Pancreas (tissue), 10 donors: Measurements from ENCODE around the gene DRD2. TPM values are rescaled to one million over a fixed set of nuclear protein-coding genes. Genes with fewer than 3 reads are reported as not detected.
"Not testable (repeated sequence)": the region's sequence is repeated elsewhere in the genome, so short reads cannot be mapped to it uniquely, and the experiment has no call there.

Experiments used
- ATAC-seq, 4 donors: fragments of 200-7000 bp; cut with Tn5 transposase; one replicate each; pipeline versions ENCODE4 v1.8.0 to v1.9.1; 2020; ENCODE audit warnings: mild to moderate bottlenecking in 4 of 4, moderate library complexity in 4 of 4
- DNase-seq, 6 donors: peaks; one replicate each; pipeline ENCODE4 v3.0.0-alpha.2; 2020
- FAIRE-seq: peaks from 2 replicates; lab custom pipeline; 2012; peaks lifted over from hg19 to GRCh38; lab: Jason Lieb, UNC
- H3K27ac ChIP-seq, 4 donors: fragments of 200-600 bp; sonication (generic); 1 replicate in 3 of 4; 2 replicates in 1 of 4; pipeline versions ENCODE4 v1.5.0 to v1.8.0; 2020
- H3K27me3 ChIP-seq, 4 donors: fragments of 200-600 bp; one replicate each; pipeline ENCODE4 v1.8.0; 2021
- H3K36me3 ChIP-seq, 3 donors: fragments of 200-600 bp; sonication (generic) in 1 of 3; one replicate each; pipeline versions ENCODE4 v1.5.0 to v1.8.0; 2020 to 2021
- H3K4me1 ChIP-seq, 3 donors: fragments of 200-600 bp; one replicate each; pipeline ENCODE4 v1.8.0; 2021
- H3K4me3 ChIP-seq, 4 donors: fragments of 200-600 bp; sonication (generic) in 2 of 4; one replicate each; pipeline versions ENCODE4 v1.5.0 to v1.8.0; 2020 to 2021
- H3K9me3 ChIP-seq, 4 donors: fragments of 200-600 bp; one replicate each; pipeline ENCODE4 v1.8.0; 2021
- WGBS, 2 donors: extraction: QIAGEN DNeasy Blood & Tissue Kit; methylation state at CpG; one replicate each; pipeline ENCODE4 v1.1.7; 2013; 5-methylcytosine and 5-hydroxymethylcytosine counted together
- intact Hi-C, 3 donors: fragments of 100-400 bp; cut with DNase I; formaldehyde crosslinking; loops; one replicate each; pipeline versions ENCODE4 v1.11.1 to v1.14.2; 2022
- polyA plus RNA-seq, 2 donors: library from polyadenylated mRNA; stranded (reverse); fragments of 200-250 nt; gene quantifications; one replicate each; pipeline ENCODE4 v1.2.3, GENCODE V29; 2013
- total RNA-seq, 6 donors: library from RNA; stranded (reverse); fragmentation: NEBNext Ultra II Directional in 4 of 6; extraction: Animal tissue kit (Norgen Biotek cat#: 25700) in 4 of 6; gene quantifications; one replicate each; pipeline versions ENCODE4 v1.2.1 to v1.2.4, GENCODE V29; 2021 to 2023
- TF ChIP-seq, protein P1 (sequence below), 4 donors: fragments of 200-600 bp; sonication (generic) in 3 of 4; IDR thresholded peaks; one replicate each; pipeline versions ENCODE4 v1.5.0 to v1.8.0; 2021; ENCODE audit warnings: antibody characterized with exemption in 4 of 4
- donor health status: healthy with polysubstance abuse.
- donor health status: DM: no; HTN: no; CAD: no; lungs with moderate emphysema.
- donor health status: DM: no; HTN: no; CAD: no.
- donor health status: control.
- donor health status: control.
- donor health status: Bipolar disorder and iron deficiency.
- donor health status: DM: yes; HTN: yes; CAD: no.
- donor health status: DM: no; HTN: no; CAD: no.
- donor health status: DM: no; HTN: no; CAD: no.
- donor health status: DM: yes; HTN: yes; CAD: no.

Gene DRD2
- total RNA-seq (under 1 TPM in 1 of 6 donors, not detected in 5; 0.34 TPM), polyA plus RNA-seq (under 1 TPM; 0.19 to 0.63 TPM)

DNA sequence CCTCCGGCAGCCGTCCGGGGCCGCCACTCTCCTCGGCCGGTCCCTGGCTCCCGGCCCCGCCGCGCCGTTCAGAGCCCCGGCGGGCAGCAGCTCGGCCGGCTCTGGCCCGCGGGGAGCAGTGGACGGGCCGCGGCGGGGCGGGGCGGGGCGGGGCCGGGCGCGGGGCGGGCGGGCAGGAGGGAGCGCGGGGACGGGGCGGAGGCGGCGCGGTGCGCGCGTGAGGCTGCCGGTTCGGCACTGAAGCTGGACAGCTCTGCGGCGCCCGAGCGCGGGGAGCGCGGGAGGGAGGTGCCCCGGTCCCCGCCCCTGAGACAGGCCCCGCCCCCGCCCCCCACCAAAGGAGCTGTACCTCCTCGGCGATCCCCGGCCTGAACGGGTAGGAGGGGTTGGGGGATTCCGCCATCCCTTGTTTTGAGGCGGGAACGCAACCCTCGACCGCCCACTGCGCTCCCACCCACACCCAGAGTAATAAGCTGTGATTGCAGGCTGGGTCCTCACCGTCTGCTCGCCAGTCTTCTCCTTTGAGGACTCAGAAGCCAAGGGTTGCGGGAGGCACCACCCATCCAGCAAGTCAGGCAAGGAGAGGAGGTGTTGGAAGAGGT, at the start of gene DRD2:
TSS of gene DRD2 (minus strand) at position 239 of the 602 bp plus-strand sequence. CDS start 50,747 bp downstream, outside the sequence.
- 2 to 3% methylated on average over 28 to 65 of the region's 65 CpGs for WGBS, 2 donors
- no peaks in the 10 kb centered on the region for H3K36me3 ChIP-seq
- H3K27ac ChIP-seq = no peak within 1 kb of the TSS
- H3K4me1 ChIP-seq = peaks cover 0 to 4% (median 3%) of the 10 kb centered on the region in 3 donors
- intact Hi-C loops = no loop called here
- peak within 1 kb of the TSS in 1 of 4 donors; percentile 22 for H3K4me3 ChIP-seq
- DNase-seq (peak in 1 of 6 donors; percentile 64), ATAC-seq (peak in 3 of 4 donors; percentile 24 to 64 (median 58)), FAIRE-seq (no peak)
- H3K9me3 ChIP-seq = no peaks in the 10 kb centered on the region
- peaks cover 0 to 43% (median 6%) of the 10 kb centered on the region in 4 donors for H3K27me3 ChIP-seq
- TF ChIP-seq, protein P1, sequence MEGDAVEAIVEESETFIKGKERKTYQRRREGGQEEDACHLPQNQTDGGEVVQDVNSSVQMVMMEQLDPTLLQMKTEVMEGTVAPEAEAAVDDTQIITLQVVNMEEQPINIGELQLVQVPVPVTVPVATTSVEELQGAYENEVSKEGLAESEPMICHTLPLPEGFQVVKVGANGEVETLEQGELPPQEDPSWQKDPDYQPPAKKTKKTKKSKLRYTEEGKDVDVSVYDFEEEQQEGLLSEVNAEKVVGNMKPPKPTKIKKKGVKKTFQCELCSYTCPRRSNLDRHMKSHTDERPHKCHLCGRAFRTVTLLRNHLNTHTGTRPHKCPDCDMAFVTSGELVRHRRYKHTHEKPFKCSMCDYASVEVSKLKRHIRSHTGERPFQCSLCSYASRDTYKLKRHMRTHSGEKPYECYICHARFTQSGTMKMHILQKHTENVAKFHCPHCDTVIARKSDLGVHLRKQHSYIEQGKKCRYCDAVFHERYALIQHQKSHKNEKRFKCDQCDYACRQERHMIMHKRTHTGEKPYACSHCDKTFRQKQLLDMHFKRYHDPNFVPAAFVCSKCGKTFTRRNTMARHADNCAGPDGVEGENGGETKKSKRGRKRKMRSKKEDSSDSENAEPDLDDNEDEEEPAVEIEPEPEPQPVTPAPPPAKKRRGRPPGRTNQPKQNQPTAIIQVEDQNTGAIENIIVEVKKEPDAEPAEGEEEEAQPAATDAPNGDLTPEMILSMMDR (IDR thresholded peaks at IDR 0.05) = no peak

DNA sequence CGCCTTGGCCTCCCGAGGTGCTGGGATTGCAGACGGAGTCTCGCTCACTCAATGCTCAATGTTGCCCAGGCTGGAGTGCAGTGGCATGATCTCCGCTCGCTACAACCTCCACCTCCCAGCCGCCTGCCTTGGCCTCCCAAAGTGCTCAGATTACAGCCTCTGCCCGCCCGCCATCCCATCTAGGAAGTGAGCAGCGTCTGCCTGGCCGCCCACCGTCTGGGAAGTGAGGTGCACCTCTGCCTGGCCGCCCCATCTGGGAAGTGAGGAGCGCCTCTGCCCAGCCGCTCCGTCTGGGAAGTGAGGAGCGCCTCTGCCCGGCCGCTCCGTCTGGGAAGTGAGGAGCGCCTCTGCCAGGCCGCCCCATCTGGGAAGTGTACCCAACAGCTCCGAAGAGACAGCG, 48.7 kb upstream of the DRD2 start:
- WGBS, 2 donors = 88 to 92% methylated on average over 24 of the region's 24 CpGs
- H3K9me3 ChIP-seq, DNase-seq, FAIRE-seq, intact Hi-C loops, H3K27ac ChIP-seq, H3K4me3 ChIP-seq, ATAC-seq, H3K36me3 ChIP-seq, H3K27me3 ChIP-seq, H3K4me1 ChIP-seq: not testable (repeated sequence)

DNA sequence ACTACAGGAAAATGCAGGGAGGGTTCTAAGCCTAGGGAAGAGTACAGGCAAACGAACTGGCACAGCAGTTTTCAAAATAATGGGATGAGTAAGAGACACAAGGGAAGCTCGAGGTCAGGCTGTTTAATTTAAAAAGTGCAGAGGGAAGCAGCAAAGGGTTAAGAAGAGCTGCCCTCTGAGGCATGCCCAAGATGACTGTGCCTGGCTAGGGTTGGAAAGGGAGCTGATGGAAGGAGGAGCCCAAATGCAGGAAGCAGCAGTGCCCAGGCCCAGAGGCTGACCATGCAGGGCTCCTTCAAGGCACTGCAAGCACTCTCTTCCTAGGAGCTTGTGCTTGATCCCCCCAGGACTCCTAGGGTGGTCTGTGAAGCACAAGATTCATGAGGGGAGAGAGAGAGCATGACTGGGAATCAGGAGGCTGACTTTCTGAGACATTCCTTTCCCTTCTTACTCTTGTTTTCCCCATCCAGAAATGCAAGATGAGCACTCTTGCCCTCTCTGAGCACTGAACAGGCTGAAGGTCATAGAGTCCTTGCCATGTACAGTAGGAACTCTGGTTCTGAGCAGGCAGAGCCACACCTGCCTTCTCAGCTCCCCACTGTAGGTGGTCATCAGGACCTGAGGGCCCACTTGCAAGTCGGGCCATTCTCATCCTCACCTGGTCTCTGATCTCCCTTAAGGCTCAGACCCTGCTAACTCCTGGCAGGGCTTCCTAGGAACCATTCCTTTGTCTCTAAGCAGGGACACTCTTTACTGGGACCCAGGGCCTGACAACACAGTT, 46.7 kb upstream of the DRD2 start:
- no peak overlapping the region for H3K27ac ChIP-seq
- H3K4me1 ChIP-seq = no peaks in the 10 kb centered on the region
- H3K36me3 ChIP-seq = no peaks in the 10 kb centered on the region
- DNase-seq = no peak
- FAIRE-seq = no peak
- H3K27me3 ChIP-seq = peaks cover 0 to 3% (median 0%) of the 10 kb centered on the region in 4 donors
- H3K4me3 ChIP-seq = no peak overlapping the region
- 30 to 44% methylated on average over 3 of the region's 3 CpGs for WGBS, 2 donors
- intact Hi-C loops = no loop called here
- TF ChIP-seq, protein P1 (IDR thresholded peaks at IDR 0.05) = no peak
- no peak for ATAC-seq
- H3K9me3 ChIP-seq = no peaks in the 10 kb centered on the region

DNA sequence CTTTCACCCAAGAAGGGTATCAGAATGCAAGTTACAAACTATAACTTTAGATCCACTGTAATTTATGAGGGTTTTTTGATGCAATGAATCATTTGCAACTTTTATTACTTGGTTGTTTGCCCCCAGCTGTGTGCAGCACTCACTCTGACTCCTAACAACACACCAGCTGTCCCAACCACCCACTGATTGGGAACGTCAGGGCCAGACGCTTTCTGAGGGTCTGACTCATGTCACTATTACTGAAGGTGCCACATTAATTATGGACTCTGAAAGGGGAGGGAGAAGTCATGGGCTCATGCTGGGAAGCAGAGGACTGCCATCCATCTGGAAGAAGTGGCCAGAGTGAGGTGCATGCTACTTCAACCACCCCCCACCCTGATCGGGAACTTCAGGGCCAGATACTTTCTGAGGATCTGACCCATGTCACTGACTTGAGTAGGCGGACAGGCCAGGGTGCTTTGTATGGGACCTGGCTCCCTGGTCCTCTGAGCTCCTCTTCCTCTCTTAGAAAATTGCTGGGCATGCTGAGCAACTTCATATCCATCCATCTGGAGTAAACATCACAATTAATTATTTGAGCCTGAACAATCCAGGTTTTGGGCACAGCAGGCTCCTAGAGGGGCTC, 44.9 kb upstream of the DRD2 start:
- intact Hi-C loops = no loop called here
- no peaks in the 10 kb centered on the region for H3K4me1 ChIP-seq
- H3K36me3 ChIP-seq = no peaks in the 10 kb centered on the region
- no peaks in the 10 kb centered on the region for H3K9me3 ChIP-seq
- H3K27ac ChIP-seq = no peak overlapping the region
- WGBS, 2 donors = 43 to 50% methylated on average over 4 of the region's 4 CpGs
- no peak overlapping the region for H3K4me3 ChIP-seq
- no peak for DNase-seq
- FAIRE-seq = no peak
- H3K27me3 ChIP-seq = peaks cover 0 to 3% (median 0%) of the 10 kb centered on the region in 4 donors
- ATAC-seq = no peak
- TF ChIP-seq, protein P1 (IDR thresholded peaks at IDR 0.05) = no peak

DNA sequence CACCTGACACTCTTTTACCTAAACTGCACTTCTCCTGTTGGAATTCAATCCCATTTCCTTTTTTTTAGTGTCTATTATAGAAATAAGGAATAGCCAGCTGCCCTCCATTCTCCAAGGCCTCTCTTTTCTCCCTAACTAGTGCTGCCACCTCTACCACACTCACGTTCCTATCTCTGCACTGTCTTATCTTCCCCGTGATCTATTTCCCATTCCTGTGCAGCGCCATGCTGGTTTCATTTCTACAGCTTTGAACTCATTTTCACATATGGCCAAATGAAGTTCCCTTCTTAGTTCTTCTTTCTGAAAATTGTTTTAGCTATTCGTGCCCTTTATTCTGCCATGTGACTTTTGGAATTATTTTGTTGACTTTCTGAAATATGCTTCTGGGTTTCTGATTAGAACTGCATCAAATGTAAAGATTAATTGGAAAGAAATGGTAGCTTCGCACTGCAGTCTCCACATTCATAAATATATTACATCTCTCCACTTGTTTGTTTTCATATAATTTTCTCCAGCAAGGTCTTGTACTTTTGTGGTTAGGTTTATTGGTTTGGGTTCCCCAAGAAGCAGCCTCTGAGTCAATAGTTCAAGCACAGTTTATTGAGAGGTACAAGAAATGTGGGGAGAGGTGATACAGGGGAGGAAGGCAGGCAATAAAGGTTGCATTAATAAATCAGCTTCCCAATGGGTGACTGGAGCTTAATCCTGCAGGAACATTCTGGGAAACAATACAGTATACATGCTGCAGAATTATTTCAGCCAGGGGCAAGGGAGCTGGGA, 43.7 kb upstream of the DRD2 start:
- Histone ChIP-seq H3K36me3 (no peaks in the 10 kb centered on the region), H3K9me3 (no peaks in the 10 kb centered on the region), H3K4me1 (no peaks in the 10 kb centered on the region), H3K27me3 (no peaks in the 10 kb centered on the region), H3K4me3 (no peak overlapping the region), H3K27ac (no peak overlapping the region)
- ATAC-seq (no peak), DNase-seq (no peak), FAIRE-seq (no peak)
- TF ChIP-seq, protein P1 (IDR thresholded peaks at IDR 0.05) = no peak
- intact Hi-C loops = no loop called here
- 48 to 66% methylated on average over 5 of the region's 5 CpGs for WGBS, 2 donors
